ENCODE measurements around the gene DCST2. TPM values are rescaled to one million over a fixed set of nuclear protein-coding genes. Genes with fewer than 3 reads are reported as not detected.

Gene DCST2
- total and polyA plus RNA-seq, 2 of the 8 experiments (the other 6 are each of a cell fraction or from before 2014, with no cell fraction given): 0.43 to 2.1 TPM

- TF ChIP-seq CHD7 (IDR thresholded peaks at IDR 0.05; ENCODE audit: insufficient replicate concordance, low read length) (no peak), BACH1 (IDR thresholded peaks at IDR 0.05; ENCODE audit: low read length) (peak; percentile 78), CTCF (IDR thresholded peaks at IDR 0.05; ENCODE audit: control extremely low read depth in 1 of 3, insufficient read depth in 1 of 3, low read depth in 1 of 3, low read length in 3 of 3) (peak in 2 of 3 experiments; percentile 20 to 29; a peak in 2 of 4 replicates), JUN (IDR thresholded peaks at IDR 0.05; ENCODE audit: low read depth, low read length) (no peak), ZNF274 (IDR thresholded peaks at IDR 0.05; ENCODE audit: borderline replicate concordance, extremely low read depth, low read length) (no peak), TCF12 (IDR thresholded peaks at IDR 0.05; ENCODE audit: low read depth, low read length) (no peak), MAX (IDR thresholded peaks at IDR 0.05) (no peak; the same call in 1 of the 2 replicates)
Observed at GRCh38 chr1:155001675-155002463, 31.7 kb downstream of the DCST2 start (continued).

All from H1 (cell line).